BE2C (cell line): ENCODE results near the gene ANKRD12.

ENCODE experiments used
- DNase-seq: peaks from one replicate; pipeline ENCODE4 v3.0.0-alpha.2; 2020
- H3K27me3 ChIP-seq: fragments of 250-450 bp; sonication (Bioruptor Pico); 2 replicates; pipeline ENCODE4 v1.5.1; 2020; ENCODE audit warnings: mild to moderate bottlenecking
- H3K36me3 ChIP-seq: fragments of 250-450 bp; sonication (Bioruptor Pico); 2 replicates; pipeline ENCODE4 v1.5.1; 2020; ENCODE audit warnings: mild to moderate bottlenecking
- H3K4me1 ChIP-seq: fragments of 250-450 bp; sonication (Bioruptor Pico); 2 replicates; pipeline ENCODE4 v1.5.1; 2020
- H3K4me3 ChIP-seq: 2 replicates; pipeline ENCODE4 v1.5.1; 2011; ENCODE audit warnings: low read depth, low read length
- H3K9me3 ChIP-seq: fragments of 250-450 bp; sonication (Bioruptor Pico); 2 replicates; pipeline ENCODE4 v1.5.1; 2020
- TF ChIP-seq, protein P1 (sequence below): IDR thresholded peaks from 2 replicates; pipeline ENCODE4 v1.5.1; 2012; ENCODE audit warnings: mild to moderate bottlenecking, low read depth, low read length

Gene ANKRD12

DNA sequence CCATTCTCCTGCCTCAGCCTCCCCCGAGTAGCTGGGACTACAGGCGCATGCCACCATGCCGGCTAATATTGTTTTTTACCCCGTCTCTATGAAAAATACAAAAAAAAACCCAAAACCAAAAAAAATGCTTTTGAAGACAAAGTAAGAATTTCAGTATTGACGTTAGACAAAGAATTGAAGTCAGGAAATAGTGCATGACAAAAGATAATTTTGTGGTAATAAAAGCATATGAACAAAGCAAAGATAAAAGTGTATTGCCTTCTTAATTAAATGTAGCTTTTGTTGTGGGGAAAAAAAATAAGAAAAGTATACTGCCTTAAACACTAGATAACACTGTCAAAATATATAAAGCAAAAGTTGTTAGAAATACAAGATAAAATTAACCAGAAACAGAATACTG, 86.8 kb downstream of the ANKRD12 start:
- Histone ChIP-seq H3K36me3 (no peaks in the 10 kb centered on the region), H3K4me3 (no peak overlapping the region), H3K27me3 (no peaks in the 10 kb centered on the region), H3K4me1 (no peaks in the 10 kb centered on the region), H3K9me3 (no peaks in the 10 kb centered on the region)
- DNase-seq = no peak
- TF ChIP-seq, protein P1, sequence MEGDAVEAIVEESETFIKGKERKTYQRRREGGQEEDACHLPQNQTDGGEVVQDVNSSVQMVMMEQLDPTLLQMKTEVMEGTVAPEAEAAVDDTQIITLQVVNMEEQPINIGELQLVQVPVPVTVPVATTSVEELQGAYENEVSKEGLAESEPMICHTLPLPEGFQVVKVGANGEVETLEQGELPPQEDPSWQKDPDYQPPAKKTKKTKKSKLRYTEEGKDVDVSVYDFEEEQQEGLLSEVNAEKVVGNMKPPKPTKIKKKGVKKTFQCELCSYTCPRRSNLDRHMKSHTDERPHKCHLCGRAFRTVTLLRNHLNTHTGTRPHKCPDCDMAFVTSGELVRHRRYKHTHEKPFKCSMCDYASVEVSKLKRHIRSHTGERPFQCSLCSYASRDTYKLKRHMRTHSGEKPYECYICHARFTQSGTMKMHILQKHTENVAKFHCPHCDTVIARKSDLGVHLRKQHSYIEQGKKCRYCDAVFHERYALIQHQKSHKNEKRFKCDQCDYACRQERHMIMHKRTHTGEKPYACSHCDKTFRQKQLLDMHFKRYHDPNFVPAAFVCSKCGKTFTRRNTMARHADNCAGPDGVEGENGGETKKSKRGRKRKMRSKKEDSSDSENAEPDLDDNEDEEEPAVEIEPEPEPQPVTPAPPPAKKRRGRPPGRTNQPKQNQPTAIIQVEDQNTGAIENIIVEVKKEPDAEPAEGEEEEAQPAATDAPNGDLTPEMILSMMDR = no peak

DNA sequence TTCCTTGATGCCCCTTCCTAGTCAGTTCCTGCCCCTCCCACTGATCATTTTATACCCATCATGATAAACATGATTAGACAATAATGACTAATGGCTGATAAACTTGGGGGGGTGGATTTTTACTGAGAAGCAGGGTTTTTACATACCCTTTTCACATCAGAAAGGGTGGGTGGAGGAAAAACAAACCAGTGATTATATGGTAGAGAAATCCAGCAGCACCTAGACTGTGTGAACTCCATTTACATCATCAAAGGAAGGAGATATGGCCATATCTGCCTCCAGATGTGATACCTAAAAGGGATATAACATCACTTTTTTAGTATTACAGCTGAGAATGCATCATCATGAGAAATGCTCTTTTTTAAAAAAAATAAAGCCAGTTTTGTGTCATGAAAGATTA, 89.9 kb downstream of the ANKRD12 start:
- H3K9me3 ChIP-seq = no peaks in the 10 kb centered on the region
- no peak overlapping the region for H3K4me3 ChIP-seq
- H3K36me3 ChIP-seq = no peaks in the 10 kb centered on the region
- TF ChIP-seq, protein P1 = no peak
- H3K4me1 ChIP-seq = no peaks in the 10 kb centered on the region
- H3K27me3 ChIP-seq = no peaks in the 10 kb centered on the region
- DNase-seq = no peak

DNA sequence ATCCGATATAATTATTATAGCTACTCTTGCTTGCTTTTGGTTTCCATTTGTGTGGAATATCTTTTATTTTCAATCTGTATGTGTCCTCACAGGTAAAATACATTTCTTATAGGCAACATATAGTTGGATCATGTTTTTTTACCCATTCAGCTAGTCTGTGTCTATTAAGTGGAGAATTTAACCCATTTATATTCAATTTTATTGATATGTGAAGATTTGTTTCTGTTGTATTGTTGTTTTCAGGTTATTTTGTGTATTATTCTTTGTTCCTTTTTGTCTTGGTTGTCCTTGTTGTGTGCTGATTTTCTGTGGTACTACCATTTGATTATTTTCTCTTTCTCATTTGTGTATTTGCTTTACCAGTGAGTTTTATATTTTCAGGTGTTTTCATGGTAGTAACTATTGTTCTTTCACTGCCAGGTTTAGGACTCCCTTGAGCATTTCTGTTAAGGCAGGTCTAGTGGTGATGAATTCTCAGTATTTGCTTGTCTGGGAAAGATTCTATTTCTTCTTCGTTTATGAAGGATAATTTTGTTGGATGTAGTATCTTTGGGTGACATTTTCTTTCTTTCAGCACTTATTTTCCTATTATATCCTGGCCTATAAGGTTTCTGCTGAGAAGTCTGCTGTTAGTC, 95.4 kb downstream of the ANKRD12 start:
- H3K36me3 ChIP-seq = no peaks in the 10 kb centered on the region
- TF ChIP-seq, protein P1 = no peak
- H3K4me3 ChIP-seq = no peak overlapping the region
- DNase-seq = no peak
- H3K27me3 ChIP-seq = no peaks in the 10 kb centered on the region
- no peaks in the 10 kb centered on the region for H3K9me3 ChIP-seq
- no peaks in the 10 kb centered on the region for H3K4me1 ChIP-seq

GRCh38 chr18:9232977-9233376, 96.4 kb downstream of the ANKRD12 start:
- H3K9me3 ChIP-seq = no peaks in the 10 kb centered on the region
- no peaks in the 10 kb centered on the region for H3K36me3 ChIP-seq
- no peak for DNase-seq
- H3K27me3 ChIP-seq = no peaks in the 10 kb centered on the region
- no peak overlapping the region for H3K4me3 ChIP-seq
- TF ChIP-seq, protein P1 = no peak
- H3K4me1 ChIP-seq = no peaks in the 10 kb centered on the region

DNA sequence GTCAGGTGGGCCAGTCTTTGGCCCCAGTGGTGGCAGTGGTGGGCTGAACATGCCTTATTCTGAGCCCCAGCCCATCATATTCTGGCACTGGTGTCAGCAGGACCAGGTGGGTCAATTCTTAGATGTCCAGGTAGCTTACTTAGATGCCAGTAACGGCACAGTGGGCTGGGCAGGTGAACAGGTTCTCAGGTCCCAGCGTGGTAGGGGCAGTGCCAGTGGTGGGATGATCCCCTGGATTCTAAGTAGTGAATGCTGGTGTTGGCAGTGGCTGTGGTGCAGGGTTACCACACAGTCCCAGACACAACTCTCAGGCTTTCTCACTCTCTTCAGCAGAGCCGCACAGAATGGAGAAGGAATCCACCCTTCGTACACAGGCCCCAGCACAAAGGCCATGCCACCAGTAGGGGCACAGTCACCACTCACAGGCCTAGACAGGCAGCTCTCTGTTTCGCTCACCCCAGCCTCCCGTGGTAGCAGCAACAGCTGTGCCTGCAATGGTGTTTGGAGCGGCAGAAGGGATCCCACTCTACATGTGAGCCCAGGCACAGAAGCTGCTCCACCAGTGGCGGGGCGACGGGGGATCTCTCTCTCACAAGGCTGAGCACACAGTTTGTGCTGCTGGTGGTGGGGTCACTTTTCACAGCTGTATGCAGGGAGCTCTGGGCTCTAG, 97.3 kb downstream of the ANKRD12 start:
- TF ChIP-seq, protein P1 = no peak
- no peak for DNase-seq
- Histone ChIP-seq H3K9me3 (no peaks in the 10 kb centered on the region), H3K36me3 (no peaks in the 10 kb centered on the region), H3K4me3 (no peak overlapping the region), H3K27me3 (no peaks in the 10 kb centered on the region), H3K4me1 (no peaks in the 10 kb centered on the region)

GRCh38 chr18:9234528-9234927, 97.9 kb downstream of the ANKRD12 start:
- TF ChIP-seq, protein P1 = no peak
- Histone ChIP-seq H3K9me3 (no peaks in the 10 kb centered on the region), H3K36me3 (no peaks in the 10 kb centered on the region), H3K4me1 (no peaks in the 10 kb centered on the region), H3K27me3 (no peaks in the 10 kb centered on the region), H3K4me3 (no peak overlapping the region)
- no peak for DNase-seq
